Measurements from ENCODE around the gene CDC42BPA.

The CDC42BPA gene

DNA sequence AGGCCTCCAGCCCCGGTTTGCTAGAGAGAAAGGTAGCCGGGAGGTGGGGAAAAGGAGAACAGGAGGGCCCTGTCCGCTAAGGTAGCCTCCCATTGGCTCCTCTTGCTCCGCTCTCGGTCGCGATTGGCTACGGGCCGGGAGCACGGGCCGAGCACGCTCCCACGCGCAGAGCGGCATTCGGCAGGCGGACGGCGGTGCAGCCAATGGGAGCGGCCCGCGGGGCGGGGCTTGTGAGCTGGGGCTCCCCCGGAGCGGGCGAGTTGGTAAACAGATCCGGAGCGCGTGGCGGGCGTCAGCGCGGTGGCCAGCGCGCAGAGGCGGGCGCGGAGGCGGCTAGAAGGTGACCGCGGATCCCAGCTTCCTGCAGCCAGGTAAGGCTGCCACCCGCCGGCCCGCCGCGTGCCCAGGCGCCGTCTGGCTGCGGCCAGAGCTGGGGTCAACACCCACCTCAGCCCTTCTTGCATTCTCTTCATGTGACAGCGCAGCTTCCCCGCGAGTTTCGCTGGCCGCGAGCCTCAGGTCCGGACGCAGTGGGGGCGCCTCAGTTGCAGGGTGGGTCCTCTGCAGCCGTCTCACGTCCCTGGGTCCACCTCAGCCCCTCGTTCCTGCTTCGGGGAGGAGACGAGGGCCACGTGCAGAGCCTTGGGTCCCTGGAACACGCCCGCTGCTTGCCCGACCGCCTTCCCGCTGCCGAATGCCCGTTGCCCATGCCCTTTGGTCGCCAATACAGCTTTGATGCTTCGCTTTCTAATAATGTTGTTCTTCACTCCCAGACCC is 378.1 kb downstream of the CDC42BPA start, which contains the start of gene COQ8A:
Gene COQ8A (plus strand): TSS at position 266 of the 777 bp plus-strand sequence. CDS start 21,092 bp downstream, outside the sequence.
- DNase-seq, result peak; percentile 99

Measured in CD4-positive, alpha-beta T cell treated with Interferon gamma for 1 hour (primary cell).